Thyroid gland (tissue), 4 donors: Measurements from ENCODE around the gene H2BK1. TPM values are rescaled to one million over a fixed set of nuclear protein-coding genes. Genes with fewer than 3 reads are reported as not detected.

Experiments
- DNase-seq, 2 donors: peaks; one replicate each; pipeline ENCODE4 v3.0.0-alpha.2; 2019
- H3K27ac ChIP-seq, 3 donors: fragments of 200-600 bp; sonication (generic); 1 replicate in 2 of 3; 2 replicates in 1 of 3; pipeline ENCODE4 v1.5.1; 2016 to 2019; ENCODE audit warnings: mild to moderate bottlenecking in 1 of 3, moderate library complexity in 1 of 3
- H3K27me3 ChIP-seq: fragments of 200-600 bp; sonication (generic); one replicate; pipeline ENCODE4 v1.5.1; 2019
- H3K36me3 ChIP-seq, 2 donors: fragments of 200-600 bp; sonication (generic); one replicate each; pipeline ENCODE4 v1.5.1; 2016 to 2019
- H3K4me1 ChIP-seq, 2 donors: fragments of 200-600 bp; sonication (generic); one replicate each; pipeline ENCODE4 v1.5.1; 2017 to 2019
- H3K4me3 ChIP-seq, 3 donors: fragments of 200-600 bp; sonication (generic); replicated peaks in 1 of 3; 1 replicate in 2 of 3; 2 replicates in 1 of 3; pipeline ENCODE4 v1.5.1; 2016; ENCODE audit warnings: mild to moderate bottlenecking in 1 of 3
- H3K9me3 ChIP-seq: fragments of 200-600 bp; sonication (generic); one replicate; pipeline ENCODE4 v1.5.1; 2017
- POLR2A ChIP-seq, 2 donors: fragments of 450-650 bp; IDR thresholded peaks; one replicate each; pipeline ENCODE4 v1.6.1; 2017; ENCODE audit warnings: antibody characterized with exemption in 2 of 2, mild to moderate bottlenecking in 2 of 2, moderate library complexity in 1 of 2
- WGBS, 2 donors: methylation state at CpG; one replicate each; pipeline ENCODE4 v1.1.5; 2017; 5-methylcytosine and 5-hydroxymethylcytosine counted together
- intact Hi-C: fragments of 100-400 bp; cut with DNase I; formaldehyde crosslinking; loops from one replicate; pipeline ENCODE4 v1.15.1; 2023
- total RNA-seq, 4 donors: library from RNA; depleted of rRNA; stranded (reverse); fragments of >200 nt; gene quantifications; one replicate each; pipeline ENCODE4 v1.2.3, GENCODE V29; 2016
- TF ChIP-seq, protein P1 (sequence below), 6 experiments: fragments of 200-600 bp in 3 of 6; fragments of 450-650 bp in 3 of 6; sonication (generic) in 3 of 6; IDR thresholded peaks; one replicate each; pipeline ENCODE4 v1.5.1; 2016 to 2019; ENCODE audit warnings: antibody characterized with exemption in 6 of 6, mild to moderate bottlenecking in 2 of 6, inconsistent platforms in 1 of 6, moderate library complexity in 1 of 6

The H2BK1 gene
- total RNA-seq, 4 donors from 2014 or later, result not detected

GRCh38 chr7:151172273-151173141 lies 37.8 kb downstream of the H2BK1 start:
- Histone ChIP-seq H3K27me3 (no peaks in the 10 kb centered on the region), H3K9me3 (no peaks in the 10 kb centered on the region), H3K4me1 (peaks cover 0 to 9% of the 10 kb centered on the region in 2 donors), H3K27ac (no peak overlapping the region), H3K4me3 (no peak overlapping the region), H3K36me3 (no peaks in the 10 kb centered on the region)
- DNase-seq, result peak; percentile 72 to 77
- TF ChIP-seq, protein P1, sequence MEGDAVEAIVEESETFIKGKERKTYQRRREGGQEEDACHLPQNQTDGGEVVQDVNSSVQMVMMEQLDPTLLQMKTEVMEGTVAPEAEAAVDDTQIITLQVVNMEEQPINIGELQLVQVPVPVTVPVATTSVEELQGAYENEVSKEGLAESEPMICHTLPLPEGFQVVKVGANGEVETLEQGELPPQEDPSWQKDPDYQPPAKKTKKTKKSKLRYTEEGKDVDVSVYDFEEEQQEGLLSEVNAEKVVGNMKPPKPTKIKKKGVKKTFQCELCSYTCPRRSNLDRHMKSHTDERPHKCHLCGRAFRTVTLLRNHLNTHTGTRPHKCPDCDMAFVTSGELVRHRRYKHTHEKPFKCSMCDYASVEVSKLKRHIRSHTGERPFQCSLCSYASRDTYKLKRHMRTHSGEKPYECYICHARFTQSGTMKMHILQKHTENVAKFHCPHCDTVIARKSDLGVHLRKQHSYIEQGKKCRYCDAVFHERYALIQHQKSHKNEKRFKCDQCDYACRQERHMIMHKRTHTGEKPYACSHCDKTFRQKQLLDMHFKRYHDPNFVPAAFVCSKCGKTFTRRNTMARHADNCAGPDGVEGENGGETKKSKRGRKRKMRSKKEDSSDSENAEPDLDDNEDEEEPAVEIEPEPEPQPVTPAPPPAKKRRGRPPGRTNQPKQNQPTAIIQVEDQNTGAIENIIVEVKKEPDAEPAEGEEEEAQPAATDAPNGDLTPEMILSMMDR (IDR thresholded peaks at IDR 0.05), result peak; percentile 1 to 100 (median 100)
- no peak for TF ChIP-seq POLR2A (IDR thresholded peaks at IDR 0.05)
- 21 to 30% methylated on average over 30 to 42 of the region's 42 CpGs for WGBS, 2 donors
- intact Hi-C loops, result loop anchor here (10.0 kb wide), 1 partner anchor 132 kb away; no protein-coding TSS in a partner anchor

GRCh38 chr7:151168787-151169162 lies 41.5 kb downstream of the H2BK1 start:
- no peaks in the 10 kb centered on the region for H3K27me3 ChIP-seq
- no peaks in the 10 kb centered on the region for H3K9me3 ChIP-seq
- H3K4me3 ChIP-seq, result no peak overlapping the region
- no peak for DNase-seq
- 40% methylated on average over 10 of the region's 10 CpGs for WGBS, 2 donors
- H3K4me1 ChIP-seq, result peaks cover 5 to 20% of the 10 kb centered on the region in 2 donors
- no peak for TF ChIP-seq POLR2A (IDR thresholded peaks at IDR 0.05)
- TF ChIP-seq, protein P1 (IDR thresholded peaks at IDR 0.05), result no peak
- H3K36me3 ChIP-seq, result no peaks in the 10 kb centered on the region
- H3K27ac ChIP-seq, result no peak overlapping the region
- intact Hi-C loops, result no loop called here

DNA sequence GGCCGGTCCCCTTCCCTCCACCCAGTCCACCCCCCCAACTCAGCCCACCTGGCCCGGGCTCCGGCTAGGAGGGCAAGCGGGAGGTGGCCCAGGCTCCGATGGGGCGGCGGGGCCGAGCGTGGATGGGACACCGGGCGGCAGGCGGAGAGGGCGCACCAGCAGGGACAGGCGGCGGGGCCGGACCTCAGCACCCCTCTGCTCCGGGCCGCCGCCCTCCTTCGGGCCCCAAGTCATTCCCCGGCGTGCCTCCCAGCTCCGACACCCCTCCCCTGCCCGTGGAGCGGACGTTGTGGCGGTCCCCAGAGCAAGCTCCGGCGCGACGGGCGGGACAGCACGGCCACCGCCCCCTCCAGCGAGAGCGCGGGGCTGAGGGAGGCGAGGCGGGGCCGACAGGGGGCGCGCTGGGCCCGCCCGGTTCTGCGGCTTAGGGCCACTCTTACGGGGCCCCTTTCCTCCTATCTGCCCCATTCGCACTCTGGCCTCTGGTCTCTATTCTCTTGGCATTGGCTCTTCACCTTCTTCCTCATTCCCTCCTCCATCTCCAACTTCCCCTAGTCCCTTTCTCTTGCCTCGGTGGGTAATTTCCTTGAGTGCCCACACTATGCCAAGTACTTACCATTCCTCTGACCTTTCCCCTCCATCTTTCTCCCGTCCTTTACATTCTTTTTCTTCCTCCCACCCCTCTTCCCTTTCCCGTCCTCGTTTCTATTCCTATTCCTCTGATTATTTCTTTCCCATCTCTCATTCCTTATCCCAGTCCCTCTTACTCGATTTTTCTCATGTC lies 42.1 kb downstream of the H2BK1 start:
- no peak overlapping the region for H3K27ac ChIP-seq
- intact Hi-C loops, result no loop called here

DNA sequence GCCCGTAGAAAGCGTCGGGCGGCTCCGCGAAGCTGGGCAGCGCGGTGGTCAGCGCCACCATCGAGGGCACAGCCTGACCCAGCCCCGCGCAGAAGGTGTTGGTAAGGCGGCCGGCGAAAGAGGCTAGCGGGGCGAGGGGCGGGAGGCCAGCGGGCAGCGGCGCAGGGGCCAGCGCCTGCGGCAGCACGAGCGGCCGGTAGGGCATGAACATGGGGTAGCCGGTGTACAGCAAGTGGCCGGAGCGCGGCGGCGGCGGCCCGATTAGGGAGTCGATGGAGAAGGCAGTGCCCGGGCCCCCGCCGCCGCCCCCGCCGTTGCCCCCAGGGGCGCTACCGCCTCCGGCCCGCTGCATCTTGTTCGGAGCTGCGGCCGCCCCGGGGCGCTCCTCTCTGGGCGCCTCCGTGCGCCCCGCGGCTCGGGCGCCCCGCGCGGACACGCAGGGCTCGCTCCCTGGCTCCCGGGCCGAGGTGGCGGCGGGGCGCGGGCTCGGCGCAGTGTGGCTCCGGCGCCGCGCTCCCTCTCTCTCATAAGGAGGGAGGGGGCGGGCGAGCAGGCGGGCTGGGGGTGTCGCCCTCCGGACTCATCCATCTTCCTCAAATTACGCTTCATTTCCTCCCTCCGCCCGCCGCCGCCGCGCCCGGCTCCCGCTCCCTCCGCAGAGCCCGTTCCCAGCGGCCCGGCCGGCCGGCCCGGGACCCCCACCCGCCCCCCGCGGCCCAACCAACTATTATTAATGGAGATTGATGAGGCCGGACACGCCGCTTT lies 42.9 kb downstream of the H2BK1 start, which contains the start of gene GBX1:
GBX1 (minus strand) TSS at position 498 of the 765 bp plus-strand sequence; CDS start at position 352, 146 bp downstream.
- peak within 1 kb of the TSS in 1 of 3 donors; percentile 22 for H3K4me3 ChIP-seq
- no peaks in the 10 kb centered on the region for H3K36me3 ChIP-seq
- DNase-seq, result peak in 1 of 2 donors; percentile 10
- no peak within 1 kb of the TSS for H3K27ac ChIP-seq
- WGBS, 2 donors, result 1 to 2% methylated on average over 16 to 35 of the region's 101 CpGs
- H3K4me1 ChIP-seq, result peaks cover 5 to 20% of the 10 kb centered on the region in 2 donors
- no peaks in the 10 kb centered on the region for H3K9me3 ChIP-seq
- intact Hi-C loops, result no loop called here
- no peaks in the 10 kb centered on the region for H3K27me3 ChIP-seq
- TF ChIP-seq POLR2A (IDR thresholded peaks at IDR 0.05), result no peak
- TF ChIP-seq, protein P1 (IDR thresholded peaks at IDR 0.05), result peak in 1 of 6 experiments; percentile 15

More for the DNA sequence above, 42.1 kb downstream of the H2BK1 start:
- H3K27me3 ChIP-seq, result no peaks in the 10 kb centered on the region
- peak overlapping the region in 1 of 3 donors; percentile 22 for H3K4me3 ChIP-seq
- H3K9me3 ChIP-seq, result no peaks in the 10 kb centered on the region
- peak; percentile 17 to 18 for DNase-seq
- no peaks in the 10 kb centered on the region for H3K36me3 ChIP-seq
- peaks cover 5 to 20% of the 10 kb centered on the region in 2 donors for H3K4me1 ChIP-seq
- TF ChIP-seq, protein P1 (IDR thresholded peaks at IDR 0.05), result peak; percentile 15 to 67 (median 30)
- no peak for TF ChIP-seq POLR2A (IDR thresholded peaks at IDR 0.05)
- 6 to 8% methylated on average over 7 to 30 of the region's 52 CpGs for WGBS, 2 donors
